ENCODE measurements around the gene CIAO1.
A peak's percentile ranks its signal among the peaks of the same experiment; 100 is the strongest.
"Not testable (repeated sequence)": the region's sequence is repeated elsewhere in the genome, so short reads cannot be mapped to it uniquely, and the experiment has no call there.

The CIAO1 gene

DNA sequence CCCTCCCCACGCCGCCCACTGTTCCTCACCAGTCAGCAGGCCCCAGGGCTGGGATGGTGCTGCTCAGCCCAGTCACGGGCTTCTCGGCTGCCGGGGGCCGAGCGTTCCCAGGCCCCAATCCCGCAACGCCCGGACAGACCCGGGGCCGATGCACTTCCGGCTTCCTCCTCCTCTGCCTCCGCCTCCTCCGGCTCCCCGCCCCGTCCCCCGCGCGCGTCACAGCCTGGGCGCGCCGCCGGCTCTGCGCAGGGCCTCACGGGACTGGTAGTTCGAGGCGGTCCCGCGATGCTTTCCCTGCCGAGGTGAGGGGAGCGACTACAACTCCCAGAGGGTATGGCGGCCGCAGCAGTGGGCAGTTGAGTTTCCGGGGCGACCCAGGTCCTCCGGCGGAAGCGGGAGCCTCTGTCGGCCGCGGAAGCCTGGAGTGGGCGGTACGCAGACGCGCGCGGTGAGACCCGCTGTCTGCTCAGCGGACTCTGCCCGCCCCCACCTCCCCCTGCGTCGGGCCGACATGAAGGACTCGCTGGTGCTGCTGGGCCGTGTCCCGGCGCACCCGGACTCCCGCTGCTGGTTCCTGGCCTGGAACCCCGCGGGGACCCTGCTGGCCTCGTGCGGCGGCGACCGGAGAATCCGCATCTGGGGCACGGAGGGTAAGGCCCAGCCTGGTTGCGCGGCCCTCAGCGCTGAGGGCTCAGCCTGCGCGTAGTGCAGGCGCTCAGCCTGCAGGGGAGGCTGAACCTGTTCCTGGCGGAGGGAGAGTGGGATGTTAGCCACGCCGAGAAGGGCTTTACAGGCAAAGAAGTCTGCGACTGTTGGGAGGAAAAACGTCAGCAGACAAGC, at the start of gene CIAO1, which contains the start of gene TMEM127:
Gene CIAO1, plus strand, starts transcription at position 386 of the 840 bp plus-strand sequence. Its CDS starts 126 bp downstream, at position 512.
Gene TMEM127, minus strand, starts transcription at position 158 of the 840 bp plus-strand sequence. CDS start 616 bp downstream, outside the sequence.
- DNase-seq = peak; percentile 97

DNA sequence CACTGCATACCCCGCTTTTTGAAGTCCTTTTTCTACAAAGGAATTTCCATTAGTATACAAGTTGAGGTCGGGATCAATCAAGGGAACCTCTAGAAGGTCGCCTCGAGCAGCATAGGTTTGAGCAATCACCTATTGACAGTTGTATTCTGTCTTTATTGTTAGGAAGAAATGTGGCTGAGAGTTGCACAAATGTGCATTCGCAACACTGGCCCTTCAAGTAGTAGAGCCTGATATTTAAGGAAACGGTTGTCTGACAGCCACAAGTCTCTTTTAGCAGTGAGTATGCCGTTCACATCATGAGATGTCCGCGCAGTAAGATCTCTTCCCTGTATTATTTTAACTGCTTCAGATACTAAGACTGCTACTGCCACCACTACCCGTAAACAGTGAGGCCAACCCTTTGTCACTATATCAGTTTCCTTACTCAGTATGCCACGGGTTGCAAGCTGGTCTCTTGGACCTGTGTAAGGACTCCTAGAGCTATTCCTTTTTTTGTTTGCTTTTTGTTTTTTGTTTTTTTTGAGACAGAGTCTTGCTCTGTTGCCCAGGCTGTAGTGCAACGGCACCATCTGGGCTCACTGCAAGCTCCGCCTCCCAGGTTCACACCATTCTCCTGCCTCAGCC, 47.4 kb upstream of the CIAO1 start:
- DNase-seq = no peak

DNA sequence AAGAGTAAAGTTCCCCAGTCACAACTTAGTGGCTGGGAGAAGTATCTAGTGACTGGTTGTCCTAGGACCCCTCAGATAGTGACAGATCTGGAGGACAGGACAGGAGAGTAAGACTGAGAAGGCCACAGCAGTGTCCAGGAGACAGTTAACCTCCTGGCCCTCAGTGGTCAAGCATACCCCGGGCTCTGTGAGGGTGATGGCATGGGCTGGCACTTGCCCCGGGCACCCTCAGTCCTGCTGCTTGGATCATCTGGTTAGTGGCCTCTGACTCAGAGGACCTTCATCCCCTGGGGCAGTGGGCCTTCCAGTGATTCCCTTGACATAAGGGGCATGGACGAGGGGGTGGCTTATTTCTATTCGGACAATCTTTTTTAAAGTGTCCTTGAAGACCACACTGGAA, 46.1 kb upstream of the CIAO1 start:
- DNase-seq = not testable (repeated sequence)

DNA sequence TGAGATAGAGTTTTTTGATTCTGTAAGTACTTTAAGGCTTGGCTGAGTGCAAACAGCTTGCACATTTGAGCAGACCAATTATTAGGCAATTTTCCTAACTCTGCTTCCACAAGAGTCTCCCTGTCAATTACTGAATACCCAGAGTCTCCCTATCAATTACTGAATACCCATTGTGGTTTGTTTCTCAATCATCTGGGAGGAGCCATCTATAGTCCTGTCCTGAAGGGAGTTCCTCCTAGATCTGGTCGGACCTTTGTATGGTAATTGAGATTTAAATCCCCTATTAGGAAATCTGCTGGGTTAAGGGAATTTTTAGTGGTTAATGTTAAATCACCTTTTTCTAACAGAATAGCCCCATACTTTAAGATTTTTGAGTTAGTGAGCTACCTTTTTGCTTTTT, 44.9 kb upstream of the CIAO1 start:
- DNase-seq = not testable (repeated sequence)

DNA sequence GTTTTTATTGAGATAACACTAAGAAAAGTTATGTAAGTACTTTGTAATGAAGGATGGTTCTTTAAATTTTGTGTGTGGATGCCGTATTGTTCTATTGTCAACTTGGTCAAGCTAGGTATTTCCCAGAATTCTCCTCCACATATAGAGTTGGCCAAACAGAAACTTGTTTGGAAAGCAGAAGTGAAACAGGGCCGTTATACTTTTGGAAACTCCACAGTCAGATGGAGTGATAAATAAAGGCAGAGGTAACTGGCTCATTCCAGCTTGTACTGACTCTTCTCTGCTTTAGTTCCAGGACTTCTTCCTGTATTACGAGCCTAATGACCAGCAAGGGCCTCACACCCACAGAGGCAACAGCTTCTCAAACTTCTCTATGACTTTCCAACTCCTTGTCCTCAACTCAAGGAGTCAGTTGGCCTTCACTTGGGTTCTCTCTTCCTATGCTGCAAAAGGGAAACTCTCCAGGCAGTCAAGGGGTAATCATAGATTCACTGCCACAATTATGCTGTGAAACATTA, 41.0 kb upstream of the CIAO1 start:
- DNase-seq = no peak

DNA sequence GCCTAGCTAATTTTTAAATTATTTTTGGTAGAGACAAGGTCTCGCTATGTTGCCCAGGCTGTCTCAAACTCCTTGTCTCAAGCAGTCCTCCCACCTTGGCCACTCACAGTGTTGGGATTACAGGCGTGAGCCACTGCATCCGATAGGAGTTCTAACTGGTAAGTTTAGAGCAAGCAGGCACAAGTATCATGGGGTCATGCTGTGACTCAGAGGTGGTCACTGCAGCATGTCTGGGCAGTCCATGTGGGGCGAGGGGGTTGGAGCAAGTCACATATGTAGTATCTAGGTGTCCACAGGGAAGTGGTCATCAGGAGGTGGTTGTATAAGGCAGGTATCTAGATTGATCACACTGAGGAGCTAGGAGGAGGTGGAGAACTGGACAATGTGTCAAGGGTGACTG, 34.7 kb upstream of the CIAO1 start:
- no peak for DNase-seq

DNA sequence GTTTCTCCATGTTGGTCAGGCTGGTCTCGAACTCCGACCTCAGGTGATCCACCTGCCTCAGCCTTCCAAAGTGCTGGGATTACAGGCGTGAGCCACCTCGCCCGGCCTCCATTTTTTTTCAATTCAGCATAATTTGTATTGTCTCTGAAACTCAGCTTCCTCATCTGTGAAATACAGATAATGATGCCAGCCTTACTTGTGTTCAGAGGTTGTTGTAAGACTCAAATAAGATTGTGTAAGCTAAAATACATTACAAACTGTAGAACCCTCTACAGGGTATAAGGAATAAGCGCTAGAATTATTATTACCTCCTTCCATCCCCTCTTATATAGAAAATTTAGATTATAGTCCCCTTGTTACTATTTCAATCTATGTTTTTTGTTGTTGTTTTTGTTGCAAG, 32.6 kb upstream of the CIAO1 start:
- DNase-seq = no peak

DNA sequence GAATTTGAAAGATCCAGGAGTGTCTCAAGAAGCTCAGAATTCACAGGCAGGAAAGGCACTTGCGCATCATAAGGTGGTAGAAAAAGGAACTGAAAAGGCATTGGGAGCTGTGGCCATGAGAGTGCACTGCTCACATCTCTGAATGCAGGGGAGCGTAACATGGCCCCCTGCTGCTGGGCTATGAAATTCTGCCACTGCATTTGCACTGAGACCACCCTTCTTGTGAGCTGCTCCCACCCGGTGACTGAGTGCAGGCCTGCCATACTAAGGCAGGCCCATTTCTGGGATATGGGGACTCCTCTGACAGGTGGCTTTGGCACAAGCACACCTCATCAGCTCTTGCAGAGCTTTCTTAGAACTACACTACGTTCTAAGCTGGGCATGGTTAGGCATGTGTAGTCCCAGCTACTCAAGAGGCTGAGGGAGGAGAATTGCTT, 32.1 kb upstream of the CIAO1 start:
- no peak for DNase-seq

DNA sequence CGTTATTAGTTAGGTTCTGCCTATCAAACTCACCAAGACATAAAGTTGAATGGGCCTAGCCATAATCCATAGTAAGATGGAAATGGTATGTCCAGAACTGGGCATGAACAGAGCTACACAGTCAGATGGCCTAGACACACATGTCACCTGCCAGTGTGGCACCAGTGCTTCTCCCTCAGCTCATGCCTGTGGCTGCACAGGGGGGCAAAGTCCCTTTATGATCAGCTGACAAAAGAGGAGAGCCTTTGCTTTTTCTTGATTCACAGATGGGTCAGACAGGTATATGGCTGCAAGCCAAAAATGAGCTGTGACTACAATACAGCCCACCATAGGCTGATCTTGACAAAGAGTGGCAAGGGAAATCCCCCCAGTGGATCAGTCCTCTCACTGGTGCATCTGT, 29.1 kb upstream of the CIAO1 start:
- no peak for DNase-seq

DNA sequence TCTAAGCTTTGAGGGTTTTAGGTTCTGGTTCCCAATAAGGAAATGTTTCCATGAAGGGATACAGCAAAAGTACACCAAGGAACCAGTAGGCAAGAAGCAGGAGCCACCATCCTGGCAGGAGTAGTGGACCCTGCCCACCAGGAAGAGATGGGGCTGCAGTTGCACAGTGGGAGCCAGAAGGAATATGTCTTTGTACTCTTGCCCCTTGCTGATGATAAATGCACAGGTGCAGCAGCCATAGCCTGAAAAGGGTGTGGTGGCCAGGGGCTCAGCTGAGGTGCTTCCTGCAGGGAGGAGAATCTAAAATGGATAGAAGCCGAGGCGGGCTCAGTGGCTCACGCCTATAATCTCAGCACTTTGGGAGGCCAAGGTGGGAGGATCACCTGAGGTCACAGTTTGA, 27.8 kb upstream of the CIAO1 start:
- DNase-seq = no peak

DNA sequence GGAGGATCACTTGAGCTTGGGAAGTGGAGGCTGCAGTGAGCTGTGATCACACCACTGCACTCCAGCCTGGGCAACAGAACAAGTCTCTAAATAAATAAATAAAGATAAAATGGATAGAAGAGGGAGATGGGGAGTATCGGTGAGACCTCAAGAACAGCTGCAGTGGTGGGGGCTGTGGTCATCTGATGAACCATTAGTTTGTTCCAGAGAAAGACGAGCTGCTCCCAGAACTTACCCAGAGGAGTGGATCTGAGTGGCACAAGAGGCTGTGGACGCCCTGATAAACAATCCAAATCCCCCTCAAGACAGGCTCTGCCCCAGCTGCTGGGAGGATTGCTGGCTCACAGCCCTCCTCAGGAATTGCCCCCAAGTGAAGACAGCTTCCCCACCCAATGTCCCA, 26.9 kb upstream of the CIAO1 start:
- no peak for DNase-seq

DNA sequence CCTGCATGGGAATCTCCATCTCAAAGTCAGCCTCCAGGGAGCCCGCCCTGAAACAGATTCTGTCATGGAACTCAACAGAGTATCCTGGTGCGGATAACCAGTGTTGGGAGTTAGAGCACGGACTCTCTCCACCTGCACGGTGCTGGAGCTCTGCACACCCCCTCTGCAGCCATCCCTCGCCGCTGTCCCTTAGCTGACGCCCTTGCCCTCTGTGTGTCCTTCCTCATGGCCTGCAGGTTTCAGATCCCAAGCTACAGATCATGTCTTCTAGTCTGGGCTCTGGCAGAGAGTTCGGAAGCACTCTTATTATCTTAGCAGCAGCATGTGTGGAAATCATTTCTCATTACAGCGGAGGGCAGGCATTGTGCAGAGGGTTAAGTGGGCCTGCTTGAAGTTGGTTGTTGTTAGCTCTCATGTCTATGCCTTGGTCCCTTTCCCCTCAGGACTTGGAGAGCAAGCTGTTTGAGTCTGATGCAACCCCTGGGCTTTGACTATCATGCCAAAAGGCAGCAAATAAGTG, 26.2 kb upstream of the CIAO1 start:
- no peak for DNase-seq

DNA sequence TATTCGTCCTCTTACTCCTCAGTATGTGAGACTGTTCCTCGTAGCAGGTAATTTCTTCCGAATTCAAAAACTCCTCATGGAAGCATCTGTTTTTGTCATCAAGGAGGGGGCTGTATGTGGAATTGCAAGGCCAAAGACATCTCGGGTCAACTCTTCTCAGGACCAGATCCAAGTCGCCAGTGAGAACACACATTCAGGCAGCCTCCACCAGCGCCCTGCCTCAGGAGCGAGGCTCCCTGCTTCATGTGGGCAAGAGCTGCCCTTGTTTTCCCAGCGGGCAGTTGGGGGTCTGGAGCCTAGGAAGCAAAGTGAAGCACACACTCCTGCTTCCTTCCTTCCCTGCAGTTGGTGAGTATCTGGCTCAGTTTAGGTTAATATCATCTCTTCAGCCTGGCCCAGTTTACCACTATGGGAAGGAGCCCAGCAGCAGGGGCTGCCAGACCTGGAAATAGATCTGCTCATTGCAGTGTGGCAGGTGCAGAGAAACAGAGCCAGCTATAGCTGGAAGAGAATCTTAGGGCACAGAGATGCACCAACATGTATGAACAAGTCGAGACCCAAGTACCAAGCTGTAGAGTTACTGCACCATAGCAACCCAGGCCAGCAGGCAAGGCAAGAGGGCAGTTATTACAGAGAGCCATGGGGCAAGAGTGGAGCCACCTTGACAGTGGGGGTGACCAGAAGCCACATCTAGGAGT, 25.5 kb upstream of the CIAO1 start:
- DNase-seq = no peak

DNA sequence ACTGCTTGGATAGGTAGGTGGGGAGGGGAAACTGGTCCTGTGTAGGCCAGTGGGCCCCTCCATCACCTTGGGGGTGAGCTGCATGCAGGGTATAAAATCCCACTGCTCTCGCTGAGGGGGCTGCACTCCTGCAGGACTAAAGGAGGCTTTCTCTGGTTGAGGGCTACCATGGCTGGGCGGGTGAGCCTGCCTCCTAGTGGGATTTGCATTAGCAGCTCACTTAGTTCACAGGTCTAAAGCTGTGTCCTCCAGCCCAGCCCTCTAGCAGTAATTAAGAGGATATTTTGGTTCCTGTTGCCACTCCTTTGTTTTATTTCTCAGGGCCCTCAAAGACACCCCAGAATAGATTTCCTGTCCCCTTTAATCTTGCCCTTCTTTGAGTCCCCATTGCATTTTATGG, 24.8 kb upstream of the CIAO1 start:
- DNase-seq = no peak

DNA sequence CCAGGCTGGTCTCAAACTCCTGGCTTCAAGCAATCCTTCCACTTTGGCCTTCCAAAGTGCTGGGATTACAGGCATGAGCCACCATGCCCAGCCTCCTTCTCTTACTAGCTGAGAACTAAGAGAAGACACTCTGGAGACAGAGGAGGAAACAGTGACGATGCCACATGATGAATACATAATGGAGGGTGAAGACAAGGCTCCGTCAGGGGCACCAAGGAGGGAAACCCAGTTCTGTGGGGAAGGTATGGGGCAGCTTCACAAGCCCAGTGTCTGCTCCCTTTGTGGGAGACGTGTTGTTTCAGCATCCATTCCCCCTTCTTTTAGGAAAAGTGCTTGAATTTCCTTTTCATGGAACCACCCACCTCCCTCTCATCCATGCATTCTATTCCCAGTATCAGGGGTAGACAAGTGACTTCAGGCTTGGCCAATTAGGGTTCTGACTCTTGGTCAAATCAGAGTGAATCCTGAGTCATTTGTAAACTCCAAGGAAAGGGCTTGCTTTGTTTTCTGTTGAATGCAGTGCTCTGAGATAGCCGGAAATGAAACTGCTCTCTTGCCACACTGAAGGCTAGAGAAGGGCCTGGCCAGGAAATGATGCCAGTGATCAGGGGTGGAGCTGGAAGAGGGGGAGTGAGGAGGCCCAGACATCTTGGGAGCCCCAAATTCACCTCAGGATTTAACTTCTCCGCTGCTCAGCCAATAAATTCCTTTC, 24.0 kb upstream of the CIAO1 start:
- DNase-seq = peak; percentile 36

DNA sequence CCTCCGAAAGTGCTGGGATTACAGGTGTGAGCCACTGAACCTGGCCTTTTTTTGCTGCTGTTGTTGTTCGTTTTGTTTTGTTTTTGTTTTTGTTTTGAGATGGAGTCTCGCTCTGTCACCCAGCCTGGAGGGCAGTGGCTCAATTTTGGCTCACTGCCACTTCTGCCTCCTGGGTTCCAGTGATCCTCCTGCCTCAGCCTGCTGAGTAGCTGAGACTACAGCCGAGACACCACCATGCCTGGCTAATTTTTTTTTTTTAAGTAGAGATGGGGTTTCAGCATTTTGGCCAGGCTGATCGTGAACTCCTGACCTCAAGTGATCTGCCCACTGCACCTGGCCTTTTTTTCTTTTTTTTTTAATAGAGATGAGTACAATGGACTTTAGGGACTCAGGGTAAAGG, 22.2 kb upstream of the CIAO1 start:
- no peak for DNase-seq

DNA sequence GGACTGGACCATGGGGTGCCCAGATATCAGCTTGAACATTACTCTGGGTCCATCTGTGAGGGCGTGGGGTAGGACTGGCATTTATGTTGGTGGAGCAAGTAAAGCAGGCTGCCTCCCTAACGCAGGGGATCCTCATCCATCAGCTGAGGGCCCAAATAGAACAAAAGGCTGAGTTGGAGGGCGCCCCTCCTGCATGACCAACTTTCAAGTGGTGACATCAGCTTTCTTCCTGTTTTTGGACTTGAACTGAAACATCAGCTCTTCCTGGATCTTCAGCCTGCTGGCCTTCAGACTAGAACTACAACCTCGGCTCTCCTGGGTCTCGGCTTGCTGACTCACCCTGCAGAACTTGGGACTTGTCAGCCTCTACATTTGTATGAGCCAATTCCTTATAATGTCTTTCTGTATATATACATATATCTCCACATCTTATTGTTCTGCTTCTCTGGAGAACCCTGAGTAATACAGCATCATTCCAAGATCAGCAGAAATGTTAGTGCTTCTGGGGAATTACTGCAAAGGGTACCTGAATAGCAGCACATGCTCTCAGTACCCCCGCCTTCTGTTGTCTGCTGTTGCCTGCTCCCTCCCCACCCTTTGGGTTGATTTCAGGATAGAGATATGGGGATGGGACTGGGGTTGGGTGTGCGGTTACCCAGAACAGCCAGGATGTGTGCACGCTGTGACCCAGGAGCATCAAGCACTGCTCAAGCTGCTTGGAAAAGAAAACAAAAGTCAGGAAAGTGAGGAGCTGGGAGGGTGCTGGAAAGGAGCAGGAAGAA, 20.2 kb upstream of the CIAO1 start:
- peak; percentile 34 for DNase-seq

DNA sequence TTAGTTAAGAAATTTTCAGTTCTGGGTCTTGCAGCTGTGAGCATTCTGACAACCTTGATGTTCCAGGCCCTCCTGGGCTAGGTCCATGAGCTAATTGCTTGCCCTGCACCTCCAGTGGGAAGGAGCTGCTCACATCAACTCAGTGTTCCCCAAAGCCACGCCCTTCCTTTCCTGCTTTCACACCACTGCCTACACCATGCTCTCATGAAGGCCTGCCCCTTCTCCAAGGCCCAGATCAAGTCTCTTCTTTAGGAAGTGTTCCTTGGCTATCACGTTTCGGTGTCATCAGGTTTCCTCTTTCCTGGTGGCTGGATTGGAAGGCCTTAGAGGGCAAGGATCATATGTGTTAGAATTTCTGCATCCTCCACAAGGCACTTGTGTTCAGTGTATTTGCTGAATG, 19.0 kb upstream of the CIAO1 start:
- no peak for DNase-seq

DNA sequence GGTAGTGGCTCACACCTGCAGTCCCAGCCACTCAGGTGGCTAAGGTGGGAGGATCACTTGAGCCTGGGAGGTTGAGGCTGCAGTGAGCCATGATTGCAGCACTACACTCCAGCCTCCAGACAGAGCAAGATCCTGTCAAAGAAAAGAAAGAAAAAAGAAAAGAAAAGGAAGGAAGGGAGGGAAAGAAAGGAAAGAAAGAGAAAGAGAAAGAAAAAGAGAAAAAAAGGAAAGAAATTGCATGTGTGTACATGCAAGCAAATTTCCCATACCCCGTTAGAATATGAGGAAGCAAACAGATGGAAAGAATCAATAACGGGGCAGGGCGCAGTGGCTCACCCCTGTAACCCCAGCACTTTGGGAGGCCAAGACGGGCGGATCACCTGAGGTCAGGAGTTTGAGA, 18.1 kb upstream of the CIAO1 start:
- DNase-seq = no peak

DNA sequence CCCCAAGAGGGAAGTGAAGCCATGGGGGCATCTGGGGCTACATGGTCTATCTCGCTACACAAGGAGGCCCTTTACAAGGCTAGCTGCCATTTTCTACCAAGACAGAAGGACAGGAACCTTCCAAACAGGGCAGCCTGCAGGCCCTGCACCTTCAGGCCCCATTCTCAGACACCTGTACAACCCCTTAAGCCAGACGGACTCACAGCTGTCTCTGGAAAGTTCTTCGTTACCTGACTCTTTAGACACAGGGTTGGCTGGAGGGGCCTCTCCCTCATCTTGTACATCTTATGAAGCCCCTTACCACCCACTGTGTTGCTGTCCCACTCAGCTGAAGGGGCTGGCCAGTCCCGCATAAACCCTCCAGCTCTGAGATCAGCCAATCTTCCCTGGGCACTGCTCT, 17.4 kb upstream of the CIAO1 start:
- no peak for DNase-seq

DNA sequence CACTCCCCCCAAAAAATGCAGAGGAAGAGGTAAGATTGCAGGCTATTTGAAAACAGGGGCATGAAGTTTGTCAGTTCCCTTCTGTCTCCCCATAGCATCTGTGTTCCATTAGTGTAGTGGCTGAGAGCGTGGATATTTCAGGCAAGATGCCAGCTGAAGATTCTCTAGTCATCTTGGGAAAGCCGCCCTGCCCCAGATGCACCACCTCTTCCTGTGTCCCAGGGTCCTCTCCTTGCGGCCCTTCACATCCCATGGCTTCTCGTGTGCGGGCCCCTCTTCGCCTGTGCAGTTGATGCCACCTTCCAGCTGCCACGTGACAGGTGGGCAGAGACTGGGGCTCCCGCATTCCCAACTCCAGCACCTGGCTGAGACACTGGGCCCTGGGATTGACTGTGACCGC, 16.4 kb upstream of the CIAO1 start:
- DNase-seq = peak; percentile 90

DNA sequence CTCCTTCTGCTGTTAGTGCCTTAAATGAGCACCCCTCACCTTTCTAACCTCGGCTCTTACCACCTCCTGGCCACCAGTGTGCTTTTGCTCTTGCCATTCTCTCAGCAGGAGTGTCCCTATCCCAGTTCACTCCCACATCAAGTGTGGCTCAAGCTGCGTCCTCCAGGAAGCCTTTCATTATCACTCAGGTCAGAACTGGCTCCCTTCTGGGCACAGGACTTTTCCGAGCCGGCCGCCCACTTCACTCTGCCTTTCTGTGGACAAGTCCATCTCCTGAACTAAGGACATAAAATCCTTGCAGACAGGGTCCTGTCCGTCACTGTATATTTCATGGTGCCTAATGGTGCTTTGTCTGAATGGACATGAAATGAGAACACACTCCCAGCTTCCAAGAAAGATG, 15.8 kb upstream of the CIAO1 start:
- no peak for DNase-seq
